Endometrial microvascular endothelial cells (primary cell): Measurements from ENCODE around the gene TMSB10. TPM values are rescaled to one million over a fixed set of nuclear protein-coding genes. Genes with fewer than 3 reads are reported as not detected.

Experiments
- total RNA-seq: library from RNA; depleted of rRNA; stranded (reverse); fragments of >200 nt; gene quantifications from one replicate; pipeline ENCODE4 v1.2.3, GENCODE V29; 2015; ENCODE audit errors: inconsistent ontology term

Gene TMSB10
- total RNA-seq, 1 donor from 2014 or later, result 8,106 TPM

Other genes starting within 250 kb of the TMSB10 start
- 8.2 TPM for gene TRABD2A, start 24.6 kb upstream of the TMSB10 start, total RNA-seq
- 68.7 TPM for gene KCMF1, start 65.5 kb downstream of the TMSB10 start, total RNA-seq
- 3.1 TPM for gene TCF7L1, start 227.7 kb downstream of the TMSB10 start, total RNA-seq